Trophoblast cell (in vitro differentiated cells and primary cell): Measurements from ENCODE around the gene SRD5A1.

Source experiments
- DNase-seq, 2 donors: peaks; one replicate each; pipeline ENCODE4 v3.0.0-alpha.2; 2016
- H2AFZ ChIP-seq: 2 replicates; pipeline ENCODE4 v1.6.1; 2013; ENCODE audit warnings: low read length, moderate library complexity, mild to moderate bottlenecking; ENCODE audit not compliant: insufficient read depth, poor library complexity
- H2AK5ac ChIP-seq: 2 replicates; pipeline ENCODE4 v1.6.1; 2013; ENCODE audit warnings: mild to moderate bottlenecking, low read length
- H2BK120ac ChIP-seq: 2 replicates; pipeline ENCODE4 v1.6.1; 2013; ENCODE audit warnings: low read length, mild to moderate bottlenecking, moderate library complexity; ENCODE audit not compliant: insufficient read depth, poor library complexity
- H2BK12ac ChIP-seq: 2 replicates; pipeline ENCODE4 v1.6.1; 2013; ENCODE audit warnings: mild to moderate bottlenecking, low read length, moderate library complexity
- H2BK5ac ChIP-seq: 2 replicates; pipeline ENCODE4 v1.6.1; 2013; ENCODE audit warnings: low read length, low read depth, moderate library complexity, mild to moderate bottlenecking; ENCODE audit not compliant: poor library complexity
- H3K14ac ChIP-seq: 2 replicates; pipeline ENCODE4 v1.6.1; 2013; ENCODE audit warnings: mild to moderate bottlenecking, low read length
- H3K18ac ChIP-seq: 2 replicates; pipeline ENCODE4 v1.6.1; 2013; ENCODE audit warnings: mild to moderate bottlenecking, low read length
- H3K23ac ChIP-seq: 2 replicates; pipeline ENCODE4 v1.6.1; 2013; ENCODE audit warnings: low read length
- H3K27ac ChIP-seq: 2 replicates; pipeline ENCODE4 v1.5.1; 2013; ENCODE audit warnings: low read depth, mild to moderate bottlenecking, inconsistent platforms, low read length, moderate library complexity
- H3K27me3 ChIP-seq: 2 replicates; pipeline ENCODE4 v1.6.1; 2013; ENCODE audit warnings: inconsistent platforms, mild to moderate bottlenecking, low read length, moderate library complexity; ENCODE audit not compliant: insufficient read depth
- H3K36me3 ChIP-seq, 2 experiments: 1 replicate in 1 of 2; 2 replicates in 1 of 2; pipeline ENCODE4 v1.6.1; 2013; ENCODE audit warnings: low read length in 2 of 2, mild to moderate bottlenecking in 2 of 2, moderate library complexity in 1 of 2; ENCODE audit not compliant: insufficient read depth in 2 of 2, control insufficient read depth in 1 of 2
- H3K4ac ChIP-seq: 2 replicates; pipeline ENCODE4 v1.6.1; 2013; ENCODE audit warnings: low read depth, mild to moderate bottlenecking, low read length, moderate library complexity
- H3K4me1 ChIP-seq, 2 experiments: 1 replicate in 1 of 2; 2 replicates in 1 of 2; pipeline ENCODE4 v1.6.1; 2013; ENCODE audit warnings: low read length in 2 of 2, mild to moderate bottlenecking in 2 of 2, moderate library complexity in 1 of 2; ENCODE audit not compliant: insufficient read depth in 2 of 2, control insufficient read depth in 1 of 2
- H3K4me2 ChIP-seq: 2 replicates; pipeline ENCODE4 v1.6.1; 2013; ENCODE audit warnings: inconsistent platforms, mild to moderate bottlenecking, low read length, moderate library complexity
- H3K4me3 ChIP-seq: 2 replicates; pipeline ENCODE4 v1.5.1; 2013; ENCODE audit warnings: mild to moderate bottlenecking, low read depth, low read length, inconsistent platforms
- H3K79me1 ChIP-seq: one replicate; pipeline ENCODE4 v1.6.1; 2013; ENCODE audit warnings: low read length
- H3K79me2 ChIP-seq: 2 replicates; pipeline ENCODE4 v1.6.1; 2013; ENCODE audit warnings: low read length, mild to moderate bottlenecking; ENCODE audit not compliant: control insufficient read depth, insufficient read depth, poor library complexity
- H3K9ac ChIP-seq: 2 replicates; pipeline ENCODE4 v1.6.1; 2013; ENCODE audit warnings: mild to moderate bottlenecking, low read length
- H3K9me3 ChIP-seq: 2 replicates; pipeline ENCODE4 v1.6.1; 2013; ENCODE audit warnings: low read depth, mild to moderate bottlenecking, control low read depth, inconsistent platforms, low read length; ENCODE audit not compliant: insufficient read depth
- H4K12ac ChIP-seq: 2 replicates; pipeline ENCODE4 v1.6.1; 2013; ENCODE audit warnings: low read depth, mild to moderate bottlenecking, low read length, moderate library complexity
- H4K8ac ChIP-seq: 2 replicates; pipeline ENCODE4 v1.6.1; 2013; ENCODE audit warnings: low read depth, mild to moderate bottlenecking, low read length, moderate library complexity
- H4K91ac ChIP-seq: one replicate; pipeline ENCODE4 v1.6.1; 2013; ENCODE audit warnings: low read depth, mild to moderate bottlenecking, low read length, moderate library complexity
- WGBS: extraction: QIAGEN DNeasy Blood & Tissue Kit; methylation state at CpG from one replicate; pipeline ENCODE4 v1.1.7; 2013; ENCODE audit warnings: missing lambda C conversion rate; ENCODE audit not compliant: insufficient read length, insufficient coverage; ENCODE audit errors: extremely low coverage; 5-methylcytosine and 5-hydroxymethylcytosine counted together

The SRD5A1 gene

DNA sequence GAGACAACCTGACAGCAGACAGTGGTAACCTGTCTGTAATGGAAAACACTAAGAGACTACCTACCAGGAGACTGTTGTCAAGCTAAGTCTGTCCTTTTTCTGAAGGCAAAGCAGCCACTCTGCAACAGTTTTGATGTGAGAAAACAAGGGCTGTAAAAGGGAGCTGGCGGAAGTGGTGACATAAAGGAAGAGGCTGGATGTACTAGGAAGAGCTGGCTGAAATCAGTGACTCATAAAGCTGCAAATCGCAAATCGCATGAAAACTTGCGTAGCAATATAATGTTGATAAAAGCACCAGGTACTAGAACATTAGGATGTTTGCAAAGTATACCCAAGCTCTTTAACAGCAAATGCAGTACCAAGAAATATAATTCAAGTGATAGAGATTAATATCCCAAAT, 1.8 kb upstream of the SRD5A1 start:
- no peak overlapping the region for H4K8ac ChIP-seq
- no peak overlapping the region for H2AFZ ChIP-seq
- H3K4ac ChIP-seq = peak overlapping the region; percentile 90
- no peak overlapping the region for H4K91ac ChIP-seq
- H3K9ac ChIP-seq = peak overlapping the region; percentile 48
- peaks cover 0 to 6% of the 10 kb centered on the region in 2 experiments for H3K4me1 ChIP-seq
- no peak overlapping the region for H2BK12ac ChIP-seq
- H3K23ac ChIP-seq = no peak overlapping the region
- WGBS = no CpG with 5 or more reads among the region's 4 CpGs
- no peak overlapping the region for H2AK5ac ChIP-seq
- H3K36me3 ChIP-seq = peaks cover 14 to 21% of the 10 kb centered on the region in 2 experiments
- peaks cover 7% of the 10 kb centered on the region for H3K79me1 ChIP-seq
- peak overlapping the region; percentile 99 for H3K4me2 ChIP-seq
- H3K79me2 ChIP-seq = peaks cover 17% of the 10 kb centered on the region
- H3K4me3 ChIP-seq = peak overlapping the region; percentile 61
- H3K27me3 ChIP-seq = no peaks in the 10 kb centered on the region
- no peak overlapping the region for H2BK5ac ChIP-seq
- DNase-seq = no peak
- no peak overlapping the region for H3K27ac ChIP-seq
- H2BK120ac ChIP-seq = no peak overlapping the region
- peaks cover under 1% of the 10 kb centered on the region for H3K9me3 ChIP-seq
- H4K12ac ChIP-seq = no peak overlapping the region
- H3K18ac ChIP-seq = no peak overlapping the region
- no peak overlapping the region for H3K14ac ChIP-seq

- Histone ChIP-seq H3K79me2 (peaks cover 17% of the 10 kb centered on the region), H3K4me2 (peak overlapping the region; percentile 99), H2AFZ (peak overlapping the region; percentile 92), H3K14ac (peak overlapping the region; percentile 91), H3K4me1 (peaks cover 0 to 6% of the 10 kb centered on the region in 2 experiments), H3K9ac (peak overlapping the region; percentile 96), H2BK120ac (peak overlapping the region; percentile 79), H3K18ac (peak overlapping the region; percentile 96), H3K4ac (peak overlapping the region; percentile 81), H4K8ac (peak overlapping the region; percentile 99), H3K79me1 (peaks cover 7% of the 10 kb centered on the region), H3K9me3 (no peaks in the 10 kb centered on the region), H3K27ac (peak overlapping the region; percentile 27), H2BK12ac (no peak overlapping the region), H2BK5ac (peak overlapping the region; percentile 94), H3K23ac (peak overlapping the region; percentile 33), H4K12ac (peak overlapping the region; percentile 81), H3K36me3 (peaks cover 12 to 18% of the 10 kb centered on the region in 2 experiments), H4K91ac (peak overlapping the region; percentile 91), H3K4me3 (peak overlapping the region; percentile 95), H2AK5ac (peak overlapping the region; percentile 26), H3K27me3 (no peaks in the 10 kb centered on the region)
- peak; percentile 20 to 64 for DNase-seq
- no CpG with 5 or more reads among the region's 33 CpGs for WGBS
Measured at GRCh38 chr5:6632324-6632887, 834 bp upstream of the SRD5A1 start.

DNA sequence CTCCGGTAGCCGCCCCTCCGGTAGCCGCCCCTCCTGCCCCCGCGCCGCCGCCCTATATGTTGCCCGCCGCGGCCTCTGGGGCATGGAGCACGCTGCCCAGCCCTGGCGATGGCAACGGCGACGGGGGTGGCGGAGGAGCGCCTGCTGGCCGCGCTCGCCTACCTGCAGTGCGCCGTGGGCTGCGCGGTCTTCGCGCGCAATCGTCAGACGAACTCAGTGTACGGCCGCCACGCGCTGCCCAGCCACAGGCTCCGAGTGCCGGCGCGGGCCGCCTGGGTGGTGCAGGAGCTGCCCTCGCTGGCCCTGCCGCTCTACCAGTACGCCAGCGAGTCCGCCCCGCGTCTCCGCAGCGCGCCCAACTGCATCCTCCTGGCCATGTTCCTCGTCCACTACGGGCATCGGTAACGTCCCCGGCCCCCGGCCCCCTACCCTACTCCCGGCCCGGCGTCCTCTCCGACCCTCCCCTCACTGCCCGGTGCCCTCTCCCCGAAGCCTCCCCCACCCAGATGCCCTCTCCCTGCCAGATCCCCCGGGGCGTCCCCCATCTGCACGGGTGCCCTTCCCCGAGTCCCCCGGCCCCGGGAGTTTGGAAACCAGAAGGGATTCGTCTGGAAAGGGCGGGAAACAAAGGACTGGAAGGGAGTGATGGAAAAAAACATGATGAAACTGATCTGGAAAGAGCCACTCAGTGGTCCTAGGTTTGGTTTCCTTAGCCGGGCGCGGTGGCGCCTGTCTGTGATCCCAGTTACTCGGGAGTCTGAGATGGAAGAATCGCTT, 417 bp downstream of the SRD5A1 start:
- Histone ChIP-seq H2BK12ac (no peak overlapping the region), H3K4ac (peak overlapping the region; percentile 16), H3K4me2 (peak overlapping the region; percentile 99), H4K8ac (peak overlapping the region; percentile 30), H3K18ac (peak overlapping the region; percentile 22), H2AFZ (peak overlapping the region; percentile 77), H3K36me3 (peaks cover 10 to 18% of the 10 kb centered on the region in 2 experiments), H3K23ac (no peak overlapping the region), H4K91ac (peak overlapping the region; percentile 79), H3K9ac (peak overlapping the region; percentile 91), H2AK5ac (no peak overlapping the region), H2BK120ac (peak overlapping the region; percentile 6), H3K14ac (peak overlapping the region; percentile 49), H3K79me2 (peaks cover 17% of the 10 kb centered on the region), H4K12ac (peak overlapping the region; percentile 8), H3K4me1 (peaks cover 0 to 6% of the 10 kb centered on the region in 2 experiments), H3K79me1 (peaks cover 7% of the 10 kb centered on the region), H3K9me3 (no peaks in the 10 kb centered on the region), H3K4me3 (peak overlapping the region; percentile 94), H3K27ac (peak overlapping the region; percentile 20), H2BK5ac (no peak overlapping the region), H3K27me3 (no peaks in the 10 kb centered on the region)
- peak; percentile 44 to 64 for DNase-seq
- WGBS = no CpG with 5 or more reads among the region's 75 CpGs

DNA sequence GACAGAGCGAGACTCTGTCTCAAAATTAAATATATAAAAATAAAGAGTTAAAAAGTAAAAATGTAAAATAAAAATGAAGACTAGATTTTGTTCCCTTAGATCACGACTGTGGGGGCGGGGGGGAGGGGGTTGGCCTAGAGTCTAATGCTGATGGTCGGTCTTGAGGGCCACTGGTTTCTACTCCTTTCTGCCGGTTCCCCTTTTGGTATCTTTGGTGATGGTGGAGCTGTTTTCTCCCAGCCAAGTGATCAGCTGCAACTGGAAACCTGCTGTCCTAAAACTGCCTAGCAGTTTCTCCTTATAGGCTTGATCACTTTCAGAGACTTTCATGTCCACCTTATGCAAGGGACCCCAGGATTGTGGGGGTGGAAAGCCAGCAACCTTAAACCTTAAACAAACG, 1.1 kb downstream of the SRD5A1 start:
- DNase-seq = no peak
- no peak overlapping the region for H3K4ac ChIP-seq
- peaks cover 10 to 16% of the 10 kb centered on the region in 2 experiments for H3K36me3 ChIP-seq
- H3K4me1 ChIP-seq = peaks cover 0 to 6% of the 10 kb centered on the region in 2 experiments
- H2AK5ac ChIP-seq = no peak overlapping the region
- no peak overlapping the region for H2BK5ac ChIP-seq
- peak overlapping the region; percentile 99 for H3K4me2 ChIP-seq
- no peak overlapping the region for H3K18ac ChIP-seq
- peak overlapping the region; percentile 9 for H3K9ac ChIP-seq
- H2AFZ ChIP-seq = no peak overlapping the region
- H3K23ac ChIP-seq = no peak overlapping the region
- no peak overlapping the region for H4K91ac ChIP-seq
- H4K8ac ChIP-seq = no peak overlapping the region
- H3K27ac ChIP-seq = no peak overlapping the region
- no peak overlapping the region for H2BK12ac ChIP-seq
- no peaks in the 10 kb centered on the region for H3K9me3 ChIP-seq
- H3K79me2 ChIP-seq = peaks cover 17% of the 10 kb centered on the region
- H4K12ac ChIP-seq = no peak overlapping the region
- no peak overlapping the region for H2BK120ac ChIP-seq
- WGBS = no CpG with 5 or more reads among the region's 6 CpGs
- H3K79me1 ChIP-seq = peaks cover 7% of the 10 kb centered on the region
- H3K4me3 ChIP-seq = peak overlapping the region; percentile 94
- no peaks in the 10 kb centered on the region for H3K27me3 ChIP-seq
- no peak overlapping the region for H3K14ac ChIP-seq
